HCT116 (cell line): ENCODE results near the gene CTSV.

Experiments used
- CBX3 ChIP-seq: IDR thresholded peaks from 2 replicates; pipeline ENCODE4 v1.6.1; 2012; ENCODE audit warnings: low read depth
- CEBPB ChIP-seq: IDR thresholded peaks from 2 replicates; pipeline ENCODE4 v1.6.1; 2012; ENCODE audit warnings: low read depth
- CTCF ChIP-seq, 3 experiments: fragments of 200-600 bp in 1 of 3; sonication (generic) in 1 of 3; IDR thresholded peaks in 2 of 3; conservative IDR thresholded peaks in 1 of 3; 2 replicates each; pipeline ENCODE4 v1.5.1; 2012 to 2017; ENCODE audit warnings: low read depth in 2 of 3, low read length in 2 of 3, antibody characterized with exemption in 1 of 3, borderline replicate concordance in 1 of 3, control low read depth in 1 of 3, mild to moderate bottlenecking in 1 of 3, mixed read lengths in 1 of 3, mixed run types in 1 of 3, moderate library complexity in 1 of 3; ENCODE audit not compliant: insufficient read depth in 1 of 3
- ELF1 ChIP-seq: IDR thresholded peaks from 2 replicates; pipeline ENCODE4 v1.6.1; 2012; ENCODE audit warnings: low read depth, borderline replicate concordance
- EZH2 ChIP-seq: fragments of 200-600 bp; sonication (generic); IDR thresholded peaks from 2 replicates; pipeline ENCODE4 v1.6.1; 2017; ENCODE audit warnings: antibody characterized with exemption, mixed run types
- JUND ChIP-seq: IDR thresholded peaks from 2 replicates; pipeline ENCODE4 v1.6.1; 2012
- POLR2A ChIP-seq: IDR thresholded peaks from 2 replicates; pipeline ENCODE4 v1.7.0; 2011; ENCODE audit warnings: borderline replicate concordance; ENCODE audit not compliant: insufficient read depth, insufficient read length; ENCODE audit errors: extremely low read depth
- POLR2AphosphoS5 ChIP-seq: IDR thresholded peaks from 2 replicates; pipeline ENCODE4 v1.6.1; 2011; ENCODE audit warnings: mild to moderate bottlenecking, low read depth, low read length, moderate library complexity
- RAD21 ChIP-seq: IDR thresholded peaks from 2 replicates; pipeline ENCODE4 v1.6.1; 2012; ENCODE audit warnings: low read depth, mild to moderate bottlenecking
- SIN3A ChIP-seq: IDR thresholded peaks from 2 replicates; pipeline ENCODE4 v1.6.1; 2012; ENCODE audit warnings: low read depth
- YY1 ChIP-seq: IDR thresholded peaks from 2 replicates; pipeline ENCODE4 v1.6.1; 2011; ENCODE audit warnings: low read length, low read depth, moderate library complexity, mild to moderate bottlenecking; ENCODE audit not compliant: insufficient replicate concordance; ENCODE audit errors: extremely low read depth
- TF ChIP-seq, protein P1 (sequence below): IDR thresholded peaks from 2 replicates; pipeline ENCODE4 v1.6.1; 2012

GRCh38 chr9:97077452-97078295, 38.7 kb upstream of the CTSV start:
- TF ChIP-seq CTCF (IDR thresholded peaks at IDR 0.05 in 2 of 3, conservative IDR thresholded peaks at IDR 0.05 in 1 of 3; ENCODE audit: borderline replicate concordance in 1 of 3, insufficient read depth in 1 of 3, low read depth in 2 of 3, low read length in 2 of 3) (no peak), POLR2A (no peak), YY1 (no peak), ELF1 (no peak), JUND (no peak), SIN3A (no peak), POLR2AphosphoS5 (no peak), EZH2 (no peak), CEBPB (no peak), CBX3 (no peak), RAD21 (no peak)
- TF ChIP-seq, protein P1, sequence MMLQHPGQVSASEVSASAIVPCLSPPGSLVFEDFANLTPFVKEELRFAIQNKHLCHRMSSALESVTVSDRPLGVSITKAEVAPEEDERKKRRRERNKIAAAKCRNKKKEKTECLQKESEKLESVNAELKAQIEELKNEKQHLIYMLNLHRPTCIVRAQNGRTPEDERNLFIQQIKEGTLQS, result no peak
